HUES64 (cell line): Measurements from ENCODE around the gene EEIG1.

Experiments used
- H3K27ac ChIP-seq: 2 replicates; pipeline ENCODE4 v1.7.0; 2013; ENCODE audit warnings: low read depth, low read length, inconsistent platforms
- H3K27me3 ChIP-seq: 2 replicates; pipeline ENCODE4 v1.6.1; 2013; ENCODE audit warnings: mild to moderate bottlenecking, low read length; ENCODE audit not compliant: insufficient read depth
- H3K36me3 ChIP-seq: 2 replicates; pipeline ENCODE4 v1.6.1; 2013; ENCODE audit warnings: mild to moderate bottlenecking, low read length; ENCODE audit not compliant: insufficient read depth
- H3K4me1 ChIP-seq: 2 replicates; pipeline ENCODE4 v1.6.1; 2013; ENCODE audit warnings: mild to moderate bottlenecking, low read length, moderate library complexity; ENCODE audit not compliant: insufficient read depth
- H3K4me3 ChIP-seq: 2 replicates; pipeline ENCODE4 v1.5.1; 2013; ENCODE audit warnings: mild to moderate bottlenecking, low read length, moderate library complexity
- H3K9ac ChIP-seq: 2 replicates; pipeline ENCODE4 v1.6.1; 2013; ENCODE audit warnings: mild to moderate bottlenecking, low read depth, low read length
- H3K9me3 ChIP-seq: 2 replicates; pipeline ENCODE4 v1.6.1; 2013; ENCODE audit warnings: low read depth, low read length; ENCODE audit not compliant: insufficient read depth
- WGBS: fragments of 150-250, 120-280 bp; methylation state at CpG from one replicate; pipeline ENCODE4 v1.1.7; 2013; ENCODE audit warnings: missing lambda C conversion rate; 5-methylcytosine and 5-hydroxymethylcytosine counted together

EEIG1 gene

GRCh38 chr9:127973169-127974000 lies 7.4 kb downstream of the EEIG1 start:
- Histone ChIP-seq H3K4me3 (no peak overlapping the region), H3K9ac (0 out of 2 replicates have a peak overlapping the region, but pooled peaks have one; percentile 8), H3K4me1 (peaks cover 38% of the 10 kb centered on the region), H3K9me3 (no peaks in the 10 kb centered on the region), H3K27me3 (no peaks in the 10 kb centered on the region), H3K36me3 (no peaks in the 10 kb centered on the region), H3K27ac (no peak overlapping the region)
- 89% methylated on average over 17 of the region's 17 CpGs for WGBS

GRCh38 chr9:127972236-127972871 lies 8.4 kb downstream of the EEIG1 start:
- H3K4me3 ChIP-seq, result no peak overlapping the region
- peak overlapping the region; percentile 5 for H3K9ac ChIP-seq
- peak overlapping the region; percentile 64 for H3K27ac ChIP-seq
- H3K9me3 ChIP-seq, result no peaks in the 10 kb centered on the region
- H3K4me1 ChIP-seq, result peaks cover 30% of the 10 kb centered on the region
- H3K27me3 ChIP-seq, result no peaks in the 10 kb centered on the region
- 86% methylated on average over 12 of the region's 12 CpGs for WGBS
- no peaks in the 10 kb centered on the region for H3K36me3 ChIP-seq

GRCh38 chr9:127971357-127972235 lies 9.2 kb downstream of the EEIG1 start:
- Histone ChIP-seq H3K27ac (peak overlapping the region; percentile 64), H3K4me3 (no peak overlapping the region), H3K9me3 (no peaks in the 10 kb centered on the region), H3K36me3 (no peaks in the 10 kb centered on the region), H3K27me3 (no peaks in the 10 kb centered on the region), H3K4me1 (peaks cover 27% of the 10 kb centered on the region), H3K9ac (peak overlapping the region; percentile 5)
- WGBS, result 36% methylated on average over 20 of the region's 20 CpGs

- H3K9ac ChIP-seq, result no peak overlapping the region
- no peak overlapping the region for H3K4me3 ChIP-seq
- H3K9me3 ChIP-seq, result no peaks in the 10 kb centered on the region
- no peaks in the 10 kb centered on the region for H3K36me3 ChIP-seq
- peaks cover 32% of the 10 kb centered on the region for H3K4me1 ChIP-seq
- peak overlapping the region; percentile 32; the same call in 1 of the 2 replicates for H3K27ac ChIP-seq
- 76% methylated on average over 16 of the region's 16 CpGs for WGBS
- H3K27me3 ChIP-seq, result no peaks in the 10 kb centered on the region
These were observed 10.1 kb downstream of the EEIG1 start for GRCh38 chr9:127970401-127971313.

- no peak overlapping the region for H3K27ac ChIP-seq
- peaks cover 35% of the 10 kb centered on the region for H3K4me1 ChIP-seq
- H3K9ac ChIP-seq, result no peak overlapping the region
- H3K4me3 ChIP-seq, result no peak overlapping the region
- H3K9me3 ChIP-seq, result no peaks in the 10 kb centered on the region
- H3K36me3 ChIP-seq, result no peaks in the 10 kb centered on the region
- WGBS, result 89% methylated on average over 10 of the region's 10 CpGs
- no peaks in the 10 kb centered on the region for H3K27me3 ChIP-seq
These were observed 11.9 kb downstream of the EEIG1 start for GRCh38 chr9:127968700-127969383.

GRCh38 chr9:127968042-127968441 lies 12.7 kb downstream of the EEIG1 start:
- no peaks in the 10 kb centered on the region for H3K27me3 ChIP-seq
- no peaks in the 10 kb centered on the region for H3K9me3 ChIP-seq
- WGBS, result 77% methylated on average over 2 of the region's 3 CpGs
- no peak overlapping the region for H3K9ac ChIP-seq
- H3K36me3 ChIP-seq, result no peaks in the 10 kb centered on the region
- H3K4me1 ChIP-seq, result peaks cover 35% of the 10 kb centered on the region
- no peak overlapping the region for H3K4me3 ChIP-seq
- H3K27ac ChIP-seq, result no peak overlapping the region

GRCh38 chr9:127967151-127967809 lies 13.5 kb downstream of the EEIG1 start:
- Histone ChIP-seq H3K4me3 (no peak overlapping the region), H3K36me3 (no peaks in the 10 kb centered on the region), H3K4me1 (peaks cover 32% of the 10 kb centered on the region), H3K9me3 (no peaks in the 10 kb centered on the region), H3K27me3 (no peaks in the 10 kb centered on the region), H3K9ac (no peak overlapping the region), H3K27ac (no peak overlapping the region)
- 91% methylated on average over 8 of the region's 9 CpGs for WGBS

- Histone ChIP-seq H3K9me3 (no peaks in the 10 kb centered on the region), H3K9ac (no peak overlapping the region), H3K27ac (no peak overlapping the region), H3K36me3 (no peaks in the 10 kb centered on the region), H3K4me3 (no peak overlapping the region), H3K4me1 (peaks cover 25% of the 10 kb centered on the region), H3K27me3 (no peaks in the 10 kb centered on the region)
- 87% methylated on average over 8 of the region's 8 CpGs for WGBS
These were observed 14.2 kb downstream of the EEIG1 start for GRCh38 chr9:127966416-127967150.

- Histone ChIP-seq H3K27me3 (no peaks in the 10 kb centered on the region), H3K9me3 (no peaks in the 10 kb centered on the region), H3K36me3 (no peaks in the 10 kb centered on the region), H3K4me1 (peaks cover 21% of the 10 kb centered on the region), H3K4me3 (no peak overlapping the region), H3K27ac (peak overlapping the region; percentile 65), H3K9ac (peak overlapping the region; percentile 53; the same call in 1 of the 2 replicates)
- 93% methylated on average over 6 of the region's 6 CpGs for WGBS
These were observed 14.8 kb downstream of the EEIG1 start for GRCh38 chr9:127965953-127966352.
